HuH-7.5 (cell line): ENCODE data around the gene ACTR8.

Experiments used
- DNase-seq: peaks from one replicate; pipeline ENCODE4 v3.0.0; 2011; ENCODE audit warnings: low spot score

The ACTR8 gene

DNA sequence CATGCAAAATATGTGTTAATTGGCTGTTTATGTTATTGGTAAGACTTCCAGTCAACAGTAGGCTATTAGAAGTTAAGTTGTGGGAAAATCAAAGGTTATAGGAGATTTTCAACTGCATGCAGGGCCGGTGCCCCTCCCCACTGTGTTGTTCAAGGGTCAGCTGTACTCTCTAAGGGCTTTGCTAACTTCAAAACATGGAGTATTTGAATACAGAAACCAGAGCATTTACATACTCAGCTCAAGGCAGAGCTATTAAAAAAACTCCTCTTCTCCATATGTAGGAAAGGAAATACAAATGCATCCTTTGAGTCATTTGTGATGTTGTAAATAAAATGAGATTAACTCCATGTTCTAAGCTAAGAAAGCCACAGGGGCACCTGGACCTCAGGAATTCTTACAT is 18.8 kb downstream of the ACTR8 start:
- no peak for DNase-seq

DNA sequence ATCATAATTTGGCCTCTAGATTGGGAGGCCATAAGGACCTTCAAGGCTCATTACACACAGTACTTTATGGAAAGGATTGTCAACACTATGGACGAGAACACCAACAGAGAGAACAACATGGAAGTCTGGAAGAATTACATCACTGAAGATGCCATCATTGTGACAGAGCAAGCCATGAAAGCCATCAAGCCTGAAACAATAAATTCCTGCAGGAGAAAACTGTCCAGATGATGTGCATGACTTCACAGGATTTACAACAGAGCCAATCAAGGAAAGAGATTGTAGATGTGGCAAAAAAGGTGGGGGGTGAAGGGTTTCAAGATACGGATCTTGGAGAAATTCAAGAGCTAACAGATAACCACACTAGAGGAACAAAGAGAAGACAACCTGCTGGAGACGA is 19.7 kb downstream of the ACTR8 start:
- DNase-seq = no peak

DNA sequence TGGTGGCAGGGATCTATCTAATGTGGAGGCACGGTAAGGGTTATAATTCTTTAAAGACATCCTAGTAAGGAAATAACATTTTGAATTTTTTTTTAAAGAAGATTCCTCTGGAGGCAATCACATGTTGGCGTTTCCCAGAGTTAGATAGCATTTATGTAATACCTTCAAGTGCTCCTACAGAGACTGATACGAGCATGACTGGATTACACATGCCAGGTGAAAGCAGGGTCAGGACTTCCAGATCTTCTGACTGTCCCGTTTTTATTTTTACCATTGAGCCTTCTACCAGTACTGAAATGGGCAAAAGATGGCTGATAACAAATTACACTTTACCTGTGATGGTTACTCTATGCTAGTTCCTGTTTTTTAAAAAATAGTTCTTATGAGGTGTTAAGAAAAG is 21.8 kb downstream of the ACTR8 start:
- no peak for DNase-seq

DNA sequence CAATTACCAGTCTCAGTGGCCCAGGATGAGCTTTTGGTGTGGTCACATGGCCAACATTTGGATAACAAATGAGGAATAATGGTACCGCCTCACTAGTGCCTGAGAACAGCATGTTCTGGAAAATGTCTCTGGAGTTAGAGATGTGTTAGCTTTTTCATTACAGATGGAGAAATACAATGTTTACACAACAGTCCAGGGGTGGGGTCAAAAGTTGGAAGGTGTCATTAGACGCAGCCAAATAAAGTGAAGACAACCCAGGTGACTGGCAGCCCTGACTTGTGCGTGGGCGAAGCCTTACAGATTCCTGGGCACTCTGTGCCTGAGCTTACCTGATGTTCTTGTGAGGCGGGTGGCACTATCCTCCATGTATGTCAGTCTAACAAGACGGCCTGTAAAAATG is 22.8 kb downstream of the ACTR8 start:
- DNase-seq = no peak

DNA sequence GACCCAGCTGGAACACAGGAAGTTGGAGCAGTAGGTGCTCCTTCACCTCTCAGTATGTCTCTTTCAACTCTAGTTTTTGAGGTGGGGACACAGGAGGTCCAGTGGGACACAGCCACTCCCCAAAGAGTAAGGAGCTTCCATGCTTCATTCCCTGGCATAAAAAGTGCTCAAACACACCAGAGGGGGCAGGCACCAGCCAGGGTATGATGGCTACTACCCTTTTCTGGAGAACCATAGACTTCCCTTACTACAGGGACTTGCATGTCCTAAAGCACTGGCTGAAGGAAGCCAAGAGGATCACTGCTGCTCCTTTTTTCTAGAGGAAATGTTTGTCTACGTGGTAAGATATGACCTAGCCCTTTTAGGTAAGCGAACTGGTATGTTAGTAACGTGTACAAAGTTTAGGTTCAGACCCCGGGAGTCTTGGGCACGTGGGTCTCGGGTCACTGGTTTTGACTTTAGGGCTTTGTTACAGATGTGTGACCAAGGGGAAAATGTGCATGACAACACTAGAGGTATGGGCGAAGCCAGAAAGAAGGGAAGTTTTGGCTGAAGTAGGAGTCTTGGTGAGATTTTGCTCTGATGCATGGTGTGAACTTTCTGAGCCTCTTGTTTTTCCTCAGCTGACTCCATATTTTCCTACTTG is 23.7 kb downstream of the ACTR8 start:
- no peak for DNase-seq

DNA sequence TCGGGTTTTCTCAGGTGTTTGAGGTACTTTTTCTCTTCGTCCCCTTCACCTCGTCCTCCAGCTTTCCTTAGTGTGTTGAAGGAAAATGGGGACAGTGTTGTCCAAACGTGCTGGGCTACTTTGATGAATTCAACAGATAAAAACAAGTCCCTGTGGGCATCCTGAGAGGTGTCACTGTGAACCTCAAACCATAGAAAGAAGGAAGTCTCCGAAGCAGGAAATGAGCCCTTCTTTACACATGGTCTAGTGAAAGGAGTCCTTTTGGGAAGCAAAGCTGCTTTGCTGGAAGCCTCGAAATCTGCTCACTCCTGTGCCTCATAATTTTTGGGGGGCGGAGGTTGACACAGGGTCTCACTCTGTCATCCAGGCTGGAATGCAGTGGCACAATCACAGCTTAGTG is 25.0 kb downstream of the ACTR8 start:
- DNase-seq = no peak

DNA sequence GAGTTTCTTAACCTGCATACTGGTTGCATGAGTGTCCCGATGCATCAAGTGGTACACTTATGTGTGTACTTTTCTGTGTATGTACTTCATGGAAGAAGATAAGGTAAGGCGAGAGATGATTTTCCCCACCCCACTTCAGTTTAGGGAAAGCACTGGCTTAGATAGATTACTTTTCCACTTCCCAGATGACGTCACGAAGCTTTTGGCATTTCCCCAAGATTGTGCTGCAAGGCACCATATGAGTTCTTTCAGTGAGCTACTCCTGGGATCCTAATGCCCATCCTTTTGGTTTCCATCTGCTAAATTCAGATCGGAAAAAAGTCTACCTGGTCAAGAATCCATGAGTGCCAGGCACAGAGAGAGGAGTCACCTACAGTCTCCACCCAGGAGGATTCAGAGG is 31.1 kb downstream of the ACTR8 start:
- no peak for DNase-seq

DNA sequence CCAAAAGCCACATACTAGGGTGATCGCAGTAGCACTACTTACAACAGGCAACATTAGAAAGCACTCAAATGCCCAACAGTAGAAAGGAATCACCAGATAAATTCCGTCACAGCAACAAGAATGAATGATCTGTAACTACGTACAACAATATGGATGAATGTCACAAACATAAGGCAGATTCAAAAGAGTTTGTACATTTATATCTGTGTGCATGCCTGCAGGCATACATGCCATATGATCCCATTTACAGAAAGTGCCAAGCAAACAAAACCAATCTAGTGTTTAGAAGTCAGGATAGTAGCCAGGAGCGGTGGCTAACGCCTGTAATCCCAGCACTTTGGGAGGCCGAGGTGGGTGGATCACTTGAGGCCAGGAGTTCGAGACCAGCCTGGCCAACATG is 32.0 kb downstream of the ACTR8 start:
- DNase-seq = no peak

DNA sequence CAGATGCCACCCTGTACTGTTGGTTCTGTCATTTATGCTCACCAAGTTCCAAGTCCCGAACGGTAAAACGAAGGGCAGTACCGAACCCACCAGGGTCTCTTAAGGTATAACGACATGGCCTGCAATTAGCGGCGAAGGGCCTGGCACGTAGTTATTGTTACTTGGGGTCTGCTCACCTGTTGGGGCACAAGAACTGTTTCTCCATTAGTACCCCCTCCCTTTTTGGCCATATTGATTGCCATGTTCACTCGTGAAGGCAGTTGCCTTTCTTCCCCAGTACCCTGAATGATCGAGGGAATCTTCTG is 35.1 kb downstream of the ACTR8 start:
- no peak for DNase-seq

DNA sequence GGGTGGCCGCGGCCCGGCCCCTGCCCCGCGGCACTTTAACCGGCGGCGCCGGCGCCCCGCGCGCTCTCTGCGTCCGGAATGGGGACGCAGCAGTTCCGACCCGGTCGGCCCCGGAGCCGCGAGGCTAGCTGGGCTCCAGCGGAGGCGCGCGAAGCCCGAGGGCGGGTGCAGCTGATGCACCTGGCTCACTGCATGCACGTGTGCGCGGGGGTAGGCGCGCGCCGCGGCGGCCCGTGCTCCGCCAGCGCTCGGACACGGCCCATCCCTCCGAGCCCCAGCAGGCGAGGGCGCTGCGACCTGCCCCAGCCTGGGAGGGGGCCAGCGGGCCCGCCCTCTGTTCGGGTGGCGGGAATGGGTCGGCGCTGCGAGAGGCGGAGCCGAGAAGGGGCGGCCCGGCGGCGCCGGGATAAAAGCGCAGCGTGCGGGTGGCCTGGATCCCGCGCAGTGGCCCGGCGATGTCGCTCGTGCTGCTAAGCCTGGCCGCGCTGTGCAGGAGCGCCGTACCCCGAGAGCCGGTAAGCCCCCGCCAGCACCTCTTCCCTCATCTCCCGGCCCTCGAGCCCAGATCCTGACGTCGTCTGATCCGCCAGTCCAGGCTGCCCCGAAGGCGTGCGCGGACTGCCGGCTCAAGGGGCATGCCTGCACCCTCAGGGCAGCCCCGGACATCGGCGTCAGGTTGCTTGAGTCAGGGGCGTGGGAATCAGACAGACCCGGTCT is 35.7 kb downstream of the ACTR8 start, which contains the start of the genes CHDH and IL17RB:
TSS of gene CHDH (minus strand) at position 286 of the 717 bp plus-strand sequence. CDS start 22,411 bp downstream, outside the sequence.
TSS of gene IL17RB (plus strand) at position 435 of the 717 bp plus-strand sequence. CDS start at position 456, 21 bp downstream.
- peak; percentile 51 for DNase-seq

DNA sequence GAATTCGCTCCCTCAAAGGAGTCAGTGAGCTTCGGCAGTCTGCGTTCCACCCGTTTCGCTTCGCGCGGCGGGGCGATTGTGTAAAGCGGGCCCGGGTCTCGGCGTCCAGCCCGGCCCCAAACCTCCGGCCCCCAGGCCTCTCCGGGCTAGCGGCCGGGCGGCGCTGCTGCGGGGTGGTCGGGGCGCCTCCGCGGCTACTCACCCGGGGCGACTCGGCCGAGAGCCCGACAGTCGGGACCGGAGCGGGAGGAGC is 36.1 kb downstream of the ACTR8 start:
- DNase-seq = no peak

DNA sequence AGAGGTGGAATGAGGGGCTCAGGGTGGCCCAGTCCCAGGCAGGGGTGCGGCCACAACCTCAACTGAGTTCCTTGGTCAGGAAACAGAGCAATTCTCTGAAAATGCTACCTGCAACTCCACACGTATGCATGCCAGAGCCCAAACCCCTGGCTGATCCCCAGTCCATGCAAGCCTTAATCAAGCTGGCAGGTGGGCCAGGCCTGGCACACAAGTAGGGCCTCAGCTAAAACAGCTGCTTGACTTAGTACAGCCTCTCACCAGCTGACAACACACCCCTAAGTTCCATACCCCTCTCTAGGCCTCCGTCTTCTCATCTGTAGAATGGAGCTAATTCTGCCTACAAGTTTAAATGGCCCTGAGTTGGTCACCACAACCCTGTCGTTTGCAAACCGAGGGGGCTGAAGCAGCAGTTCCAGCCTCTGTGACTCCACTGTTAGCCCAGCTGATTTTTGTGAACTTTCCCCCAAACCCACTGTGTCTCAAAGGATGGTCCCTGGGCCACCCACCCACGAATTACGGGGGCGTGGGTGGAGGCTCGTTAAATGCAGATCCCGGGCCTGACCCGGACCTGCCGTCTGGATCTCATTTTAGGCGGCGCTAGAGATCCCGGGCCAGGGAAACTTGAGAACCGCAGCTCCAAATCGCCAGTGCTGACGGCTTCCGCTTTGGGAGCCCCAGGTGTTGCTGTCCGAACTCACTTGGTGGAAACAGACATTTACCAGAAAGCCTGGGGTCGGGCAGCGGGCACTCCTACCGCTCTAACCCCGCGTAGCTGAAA is 36.7 kb downstream of the ACTR8 start:
- DNase-seq = peak; percentile 30

DNA sequence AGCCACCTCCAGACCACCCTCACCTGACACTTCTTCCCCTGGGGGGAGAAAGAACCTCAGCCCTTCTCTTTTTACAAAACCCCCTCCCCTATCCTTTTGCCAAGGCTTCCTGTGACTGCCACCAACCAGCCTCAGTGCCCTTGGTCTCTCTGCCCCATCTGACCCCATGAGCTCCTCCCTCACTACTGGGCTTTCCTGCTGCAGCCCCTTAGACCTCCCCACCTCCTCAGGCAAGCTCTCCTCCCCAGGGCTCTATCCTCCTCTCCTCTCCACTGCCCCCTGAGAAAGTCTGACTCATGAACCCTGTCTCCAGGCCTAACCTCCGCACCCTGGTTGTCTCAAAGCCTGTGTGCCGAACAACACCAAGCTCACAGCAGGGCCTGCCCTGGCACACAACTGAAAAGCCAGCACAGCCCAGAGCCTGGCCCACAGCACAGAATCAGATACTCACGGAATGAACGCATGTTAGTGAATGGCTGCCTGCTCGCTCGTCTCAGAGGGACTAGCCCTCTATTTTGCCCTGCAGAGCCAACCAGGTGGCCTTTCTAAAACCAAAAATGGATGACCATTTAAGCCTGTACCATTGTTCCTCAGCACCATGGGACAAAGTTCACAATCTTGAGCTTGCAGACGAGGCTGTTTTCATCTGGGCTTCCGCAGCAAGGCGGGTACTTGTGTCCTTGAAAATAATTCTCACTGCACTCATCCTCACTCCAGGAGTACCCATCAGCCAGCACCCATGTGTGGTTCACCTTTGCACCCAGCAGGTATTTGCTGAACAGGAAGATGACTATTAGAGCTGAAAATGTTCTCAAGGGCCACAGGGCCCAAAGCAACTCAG is 37.5 kb downstream of the ACTR8 start:
- DNase-seq = no peak

DNA sequence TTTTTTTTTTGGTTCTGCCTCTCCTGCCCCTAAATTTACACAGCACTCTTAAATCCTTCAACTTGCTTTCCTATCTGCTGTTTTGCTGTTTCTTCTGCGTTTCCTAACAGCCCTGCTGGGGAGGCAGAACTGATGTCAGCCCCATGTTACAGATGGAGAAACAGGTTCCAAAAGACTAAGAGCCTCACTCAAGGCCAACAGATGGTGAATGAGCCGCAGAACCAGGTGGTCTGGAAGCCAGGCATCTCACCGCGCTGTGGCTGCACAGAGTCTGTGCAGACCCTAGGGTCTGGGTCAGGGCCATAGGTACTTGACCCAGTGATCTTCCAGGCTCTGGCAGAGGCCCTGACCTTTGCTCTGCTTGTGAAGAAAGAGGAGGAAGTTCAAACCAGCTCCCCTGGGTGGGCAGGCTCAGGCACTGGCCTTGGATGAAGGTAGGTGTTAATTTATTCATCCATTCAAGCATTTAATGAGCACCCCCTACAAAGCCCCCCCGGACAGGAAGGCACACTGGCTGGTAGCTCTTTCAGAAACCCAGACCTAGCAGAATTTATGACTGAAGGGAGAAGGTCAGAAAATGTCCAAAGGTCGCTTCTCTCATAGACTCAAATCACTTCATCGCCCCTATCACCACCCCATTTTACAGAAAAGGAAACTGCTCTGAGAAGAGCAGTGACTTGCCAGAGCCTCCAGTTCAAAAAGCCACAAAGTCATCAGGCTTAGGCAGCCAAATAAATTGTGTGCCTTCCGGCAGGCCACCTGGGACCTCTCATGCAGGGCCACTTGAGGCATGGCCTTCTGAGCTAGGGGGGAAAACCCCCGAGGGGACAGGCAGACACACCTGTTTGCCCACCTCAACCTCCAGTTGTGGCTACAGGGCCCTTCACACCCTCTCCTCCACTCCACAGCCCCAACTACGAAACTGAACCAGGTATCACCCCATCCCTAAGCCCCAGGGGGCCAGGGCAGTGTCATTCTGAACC is 38.5 kb downstream of the ACTR8 start:
- DNase-seq = no peak

DNA sequence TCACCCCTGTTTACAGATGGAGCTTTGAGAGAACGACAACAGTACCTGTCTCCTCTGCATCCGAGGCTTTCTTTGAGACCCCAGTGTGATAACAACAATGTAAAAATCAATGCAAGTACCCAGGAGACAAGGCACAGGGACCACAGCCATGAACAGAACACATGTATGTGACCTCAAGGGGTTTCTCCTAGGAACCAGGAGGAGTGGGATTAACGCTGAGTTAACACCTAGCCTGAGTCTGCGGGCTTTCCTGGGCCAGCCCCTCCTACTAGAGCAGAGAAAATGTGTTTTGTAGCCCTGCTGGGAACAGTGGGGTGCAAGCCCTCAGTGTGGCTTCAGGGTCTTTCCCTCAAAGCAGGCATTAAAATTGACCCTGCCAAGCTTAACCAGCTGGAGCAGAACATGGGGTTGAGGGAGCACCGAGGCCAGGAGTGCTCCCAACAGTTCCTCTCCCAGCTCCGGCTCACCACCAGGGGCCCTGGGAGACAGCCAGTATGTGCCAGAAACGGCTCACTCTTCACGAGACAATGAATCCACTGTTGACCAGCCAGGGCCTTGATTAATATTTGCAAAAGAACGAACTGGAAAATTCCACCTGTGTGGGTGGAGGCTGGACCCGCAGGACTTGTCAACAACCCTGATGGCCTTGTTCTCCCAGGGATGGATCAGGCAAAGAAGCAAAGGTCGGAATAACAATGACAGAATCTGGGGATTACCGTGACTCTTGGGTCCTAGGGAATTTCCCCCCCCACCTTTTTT is 39.3 kb downstream of the ACTR8 start:
- peak; percentile 59 for DNase-seq

DNA sequence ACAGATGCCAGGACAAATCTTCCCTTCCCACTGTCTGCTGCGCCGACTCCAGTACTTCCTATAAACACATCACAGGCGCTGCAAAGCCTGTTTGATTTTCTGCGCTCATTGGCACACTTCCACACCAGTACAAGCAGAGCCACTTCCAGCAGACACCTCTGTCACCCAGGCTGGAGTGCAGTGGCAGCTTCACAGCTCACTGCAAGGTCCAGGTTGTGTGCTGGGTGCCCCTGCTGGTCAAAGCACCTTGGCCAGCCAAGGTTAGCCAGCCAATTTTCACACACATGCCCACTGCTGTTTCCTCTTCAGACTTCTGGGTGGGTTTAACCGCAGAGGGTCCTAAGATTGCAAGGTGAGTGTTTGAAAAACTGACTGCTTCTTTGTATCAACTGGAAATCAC is 40.7 kb downstream of the ACTR8 start:
- DNase-seq = no peak

DNA sequence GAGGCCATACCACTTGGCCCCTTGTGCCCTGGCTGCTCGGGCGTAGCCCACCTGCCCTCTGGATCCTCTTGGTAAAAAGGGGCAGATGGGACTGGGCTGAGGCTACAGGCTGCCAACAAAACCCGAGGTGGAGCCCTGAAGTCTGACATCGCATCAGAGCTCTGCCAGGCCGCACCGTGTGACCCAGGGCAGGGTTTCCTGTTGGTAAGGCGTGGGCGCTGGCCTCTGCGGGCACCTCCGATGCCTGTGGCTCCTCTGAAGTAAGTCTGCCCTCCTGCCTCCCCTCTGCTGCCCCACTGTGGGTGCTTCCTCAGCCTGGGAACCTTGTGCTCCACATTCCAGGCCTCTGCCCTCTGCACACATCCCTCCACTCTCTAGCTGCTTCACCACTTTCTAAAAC is 44.6 kb downstream of the ACTR8 start:
- DNase-seq = no peak

DNA sequence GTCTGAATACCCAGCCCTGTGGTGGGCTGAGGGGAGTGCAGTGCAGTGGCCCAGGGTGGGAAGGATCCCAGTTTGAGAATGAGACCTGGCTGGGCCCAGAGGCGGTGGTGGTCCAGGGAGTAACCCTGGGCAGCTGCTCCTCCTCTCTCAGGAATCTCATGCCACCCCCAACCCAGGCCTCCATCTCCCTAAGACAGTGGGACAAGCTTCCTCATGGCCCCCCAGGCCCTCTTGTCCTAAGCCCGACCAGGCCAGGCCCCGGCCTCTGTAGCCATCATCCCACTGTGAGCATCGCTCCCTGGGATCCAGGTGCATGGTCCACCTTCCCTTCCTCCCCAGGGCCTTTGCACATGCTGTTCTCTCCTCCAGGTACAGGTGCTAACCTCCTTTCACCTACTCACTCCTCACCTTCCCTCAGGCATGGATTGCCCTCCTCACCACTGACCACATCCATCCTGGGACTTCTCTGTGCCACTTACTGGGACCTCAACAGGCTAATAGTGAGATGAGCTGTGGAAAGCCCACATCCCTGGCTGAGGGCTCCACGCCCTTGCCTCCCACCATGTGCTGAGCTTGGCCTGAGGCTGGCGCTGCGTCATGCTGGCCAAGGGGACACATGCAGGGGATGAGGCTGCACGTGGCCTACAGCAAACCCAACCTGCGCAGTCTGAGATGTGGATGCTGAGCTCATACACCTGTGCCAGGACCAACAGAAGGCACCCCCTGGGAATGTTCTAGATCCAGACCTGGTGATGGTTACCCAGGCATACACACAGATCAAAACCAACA is 45.7 kb downstream of the ACTR8 start:
- DNase-seq = no peak

DNA sequence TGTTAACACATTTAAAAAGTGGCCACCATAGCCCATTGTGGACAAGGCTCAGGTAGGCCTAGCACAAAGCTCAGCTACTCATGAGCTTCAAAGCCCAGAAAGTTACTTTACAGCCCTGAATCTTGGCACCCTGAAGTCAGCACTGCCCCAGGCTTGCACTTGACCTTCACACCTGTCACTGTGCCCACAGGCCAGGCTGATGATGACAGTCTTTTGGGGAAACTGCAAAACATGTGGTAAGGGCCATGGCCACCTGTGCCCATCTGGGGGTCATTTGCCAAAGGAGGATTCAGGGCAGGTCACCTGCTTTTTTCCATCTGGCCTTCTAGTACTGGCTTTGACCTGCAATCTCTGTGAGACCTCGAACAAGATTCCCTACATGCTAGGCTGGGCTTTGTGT is 46.7 kb downstream of the ACTR8 start:
- no peak for DNase-seq
